ENCODE results near the gene SARDH.

The SARDH gene

DNA sequence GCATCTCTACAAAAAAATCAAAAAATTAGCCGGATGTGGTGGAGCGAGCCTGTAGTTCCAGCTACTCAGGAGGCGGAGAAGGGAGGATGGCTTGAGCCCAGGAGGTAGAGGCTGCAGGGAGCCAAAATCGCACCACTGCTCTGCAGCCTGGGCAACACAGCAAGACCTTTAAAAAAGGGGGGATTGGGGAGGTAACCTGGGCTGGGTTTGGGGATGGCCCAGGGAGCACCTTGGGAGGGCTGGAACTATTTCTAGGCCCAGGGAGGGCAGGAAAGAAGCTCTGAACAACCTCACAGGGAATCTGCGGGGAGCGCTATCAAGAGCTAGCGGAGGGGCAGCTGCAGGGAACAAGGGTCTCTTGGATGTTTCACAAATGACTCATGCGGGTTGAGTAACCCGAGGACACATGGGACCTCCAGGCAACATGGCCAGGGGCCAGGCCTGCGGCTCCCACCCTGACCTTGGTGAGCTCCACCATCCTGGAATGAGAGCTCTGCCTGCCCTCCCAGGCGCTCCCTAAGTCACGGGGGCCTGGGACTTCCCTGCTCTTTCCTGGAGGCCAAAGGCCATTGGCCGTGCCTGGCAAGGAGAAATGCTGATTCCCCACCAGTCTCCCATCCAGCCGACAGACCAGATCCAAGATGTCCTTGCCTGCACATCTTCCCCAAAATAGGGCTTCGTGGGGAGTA, 23.4 kb downstream of the SARDH start:
- DNase-seq (ENCODE audit: low spot score): no peak

DNA sequence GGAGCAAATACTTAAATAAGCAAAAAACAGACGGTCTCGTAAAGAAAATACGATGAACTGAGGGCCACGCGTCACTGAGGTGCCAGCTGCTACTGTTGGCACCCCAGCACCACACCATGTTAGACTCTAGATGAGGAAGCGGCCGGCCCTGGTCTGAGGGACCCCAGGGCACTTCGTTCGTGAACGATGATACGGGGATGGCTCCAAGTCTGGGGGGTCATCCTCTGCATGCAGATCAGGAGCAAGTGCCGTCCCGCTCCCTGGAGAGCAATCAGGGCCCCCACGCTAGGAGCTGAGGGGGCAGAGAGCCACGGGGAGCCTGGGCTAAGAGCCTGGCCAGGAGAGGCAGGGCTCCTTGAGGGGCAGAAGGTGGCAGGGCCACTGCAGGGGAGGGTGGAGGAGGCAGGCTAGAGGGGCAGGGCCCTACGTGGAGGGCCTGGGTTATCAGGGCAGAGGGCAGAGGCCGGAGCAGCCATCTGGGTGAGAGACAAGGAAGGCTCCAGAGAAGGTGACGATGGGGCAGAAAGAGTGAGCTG, 24.1 kb downstream of the SARDH start:
- DNase-seq (ENCODE audit: low spot score): no peak

DNA sequence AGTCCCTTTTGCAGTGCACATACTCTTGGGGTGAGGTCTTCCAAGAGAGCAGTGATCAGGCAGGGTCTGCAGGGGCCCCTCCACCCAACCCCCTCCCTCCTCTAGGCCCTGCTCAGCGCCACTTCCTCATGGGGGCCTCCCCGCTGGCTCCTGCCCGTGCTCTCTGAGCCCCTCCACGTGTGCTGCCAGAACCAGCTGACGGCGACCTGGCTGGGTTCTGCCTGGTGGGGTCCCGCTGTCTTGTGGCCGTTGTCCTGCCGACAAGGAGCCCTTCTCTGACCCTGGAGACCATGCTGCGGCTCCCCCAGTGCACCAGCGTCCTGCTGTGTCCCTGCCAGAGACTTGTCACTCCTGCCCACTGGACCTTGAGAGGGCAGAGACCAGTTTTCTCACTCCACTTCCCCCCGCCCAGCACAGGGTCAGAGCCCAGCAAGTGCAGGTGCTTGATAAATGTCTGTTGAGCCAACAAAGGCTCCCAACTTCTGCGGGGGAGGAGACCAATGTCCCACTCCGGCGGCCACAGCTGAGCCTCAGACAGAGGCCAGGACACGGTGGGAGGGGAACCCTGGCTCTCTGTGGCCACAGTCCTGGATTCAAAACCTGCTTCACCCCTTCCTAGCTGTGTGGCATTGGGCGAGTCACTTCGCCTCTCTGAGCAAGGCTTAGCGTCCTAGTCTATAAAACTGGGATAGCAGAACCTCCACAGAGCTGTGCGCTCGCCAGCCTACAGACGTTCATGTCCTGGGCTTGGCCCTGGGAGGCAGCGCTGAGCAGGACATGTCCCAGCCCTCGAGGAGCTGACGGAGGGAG, 24.8 kb downstream of the SARDH start:
- DNase-seq (ENCODE audit: low spot score): no peak

DNA sequence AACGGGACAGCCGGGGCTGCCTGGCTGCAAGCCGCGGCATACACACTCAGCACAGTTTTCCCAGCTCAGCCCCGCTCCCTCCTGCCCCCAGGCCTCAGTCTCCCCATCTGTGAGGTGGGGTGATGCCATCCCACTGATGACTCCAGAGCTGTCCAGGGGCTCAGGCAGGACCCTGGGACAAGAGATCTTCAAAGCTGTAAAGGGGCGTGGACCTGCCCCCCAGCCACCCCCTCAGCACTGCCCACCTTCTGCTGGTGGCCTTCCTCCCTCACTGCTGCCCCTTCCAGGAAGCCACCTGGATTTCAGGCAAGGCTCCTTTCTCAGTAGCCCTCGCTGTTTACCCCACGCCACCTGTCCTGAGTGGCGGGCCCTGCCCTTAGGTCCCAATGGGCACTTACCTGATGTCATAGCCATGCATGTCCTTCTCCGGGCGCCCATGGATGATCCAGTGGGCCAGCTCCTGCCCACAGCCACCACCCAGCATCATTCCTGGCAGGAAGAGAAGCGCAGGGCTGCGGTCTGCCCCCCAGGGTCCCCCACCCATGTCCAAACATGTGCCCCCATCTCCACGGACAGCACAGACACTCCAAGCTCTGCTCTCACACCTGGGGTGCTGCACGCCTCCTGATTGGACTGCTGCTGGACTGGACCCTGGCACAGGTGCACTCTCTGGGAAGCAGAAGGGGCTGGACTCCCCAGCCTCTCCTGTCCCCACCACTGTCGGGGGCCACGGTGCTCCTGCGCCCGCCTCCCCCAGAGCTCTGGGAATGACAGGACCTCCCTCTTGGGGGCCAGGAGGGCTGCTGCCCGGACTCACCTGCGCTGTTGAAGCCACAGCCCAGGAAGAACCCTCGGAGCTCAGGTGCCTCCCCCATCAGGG, 25.7 kb downstream of the SARDH start:
- no peak for DNase-seq (ENCODE audit: low spot score)

DNA sequence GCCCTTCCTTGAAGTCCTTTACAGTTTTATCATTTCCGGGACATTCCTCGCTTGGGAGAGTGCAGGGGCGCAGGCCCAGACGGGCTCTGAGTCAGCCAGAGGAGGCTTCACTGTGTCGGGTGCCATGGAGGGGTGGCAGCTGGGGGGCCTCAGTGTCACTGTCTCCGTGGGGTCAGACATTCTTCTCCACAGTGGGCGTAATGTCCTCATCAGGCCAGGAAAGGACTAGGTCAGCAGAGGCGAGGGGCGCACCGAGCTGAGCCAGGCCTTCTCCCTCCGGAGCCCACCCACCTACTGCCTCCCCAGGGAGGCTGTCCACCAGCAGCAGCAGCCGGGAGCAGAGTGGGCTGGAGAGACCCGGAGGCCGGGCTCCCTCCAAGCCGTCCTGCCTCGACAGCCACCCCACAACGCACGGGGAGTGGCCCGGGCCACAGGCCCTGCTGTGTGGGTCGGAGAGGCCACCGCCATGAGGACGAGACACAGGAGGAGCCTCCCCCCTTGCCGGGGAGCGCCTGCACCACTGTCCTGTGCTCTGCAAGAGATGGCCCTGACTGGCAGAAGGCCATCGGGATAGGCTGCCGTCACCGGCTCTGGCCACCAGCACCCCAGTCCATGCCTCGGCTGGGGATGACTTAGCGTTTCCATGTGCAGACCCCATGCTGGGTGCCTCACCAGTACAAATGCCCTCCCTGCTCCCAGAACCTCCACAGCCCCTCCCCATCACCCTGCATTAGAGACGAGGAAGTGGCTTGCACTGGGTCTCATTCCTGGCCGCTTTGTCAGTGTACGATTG, 26.5 kb downstream of the SARDH start:
- DNase-seq (ENCODE audit: low spot score): no peak

DNA sequence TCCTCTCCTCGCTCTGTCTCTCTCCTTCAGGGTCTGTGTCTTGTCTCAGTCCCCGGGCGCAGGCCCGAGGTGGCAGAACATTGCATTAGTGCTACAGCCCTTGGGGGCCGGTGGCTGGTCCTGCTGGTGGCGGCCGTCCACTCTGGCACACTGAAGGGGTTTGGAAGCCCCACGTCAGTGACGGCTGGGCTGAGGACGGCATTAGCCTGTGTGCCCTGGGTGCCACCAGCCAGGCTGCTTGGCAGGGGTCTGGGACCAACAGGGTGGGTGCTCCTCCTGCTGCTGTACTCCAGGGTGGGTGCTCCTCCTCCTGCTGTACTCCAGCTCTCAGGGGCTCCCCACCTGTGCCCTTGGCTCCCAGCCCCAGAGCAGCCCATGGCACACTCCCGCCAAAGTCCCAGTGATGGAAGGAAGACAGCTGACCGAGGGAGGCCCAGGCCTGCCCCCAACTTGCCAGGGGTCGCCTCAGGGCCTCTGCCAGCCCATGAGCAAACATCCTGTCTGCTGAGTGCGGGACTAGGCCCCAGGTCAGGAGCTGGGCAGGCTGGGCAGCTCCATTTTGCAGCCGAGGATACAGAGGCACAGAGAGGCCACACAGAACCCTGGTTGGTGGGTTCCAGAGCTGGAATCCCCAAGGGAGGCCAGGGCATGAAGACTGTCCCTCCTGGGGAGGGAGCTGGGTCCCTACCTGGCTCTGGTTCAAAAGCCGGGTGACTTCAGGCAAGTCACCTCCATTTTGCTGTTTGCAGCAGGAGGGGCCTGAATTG, 27.3 kb downstream of the SARDH start:
- no peak for DNase-seq (ENCODE audit: low spot score)

DNA sequence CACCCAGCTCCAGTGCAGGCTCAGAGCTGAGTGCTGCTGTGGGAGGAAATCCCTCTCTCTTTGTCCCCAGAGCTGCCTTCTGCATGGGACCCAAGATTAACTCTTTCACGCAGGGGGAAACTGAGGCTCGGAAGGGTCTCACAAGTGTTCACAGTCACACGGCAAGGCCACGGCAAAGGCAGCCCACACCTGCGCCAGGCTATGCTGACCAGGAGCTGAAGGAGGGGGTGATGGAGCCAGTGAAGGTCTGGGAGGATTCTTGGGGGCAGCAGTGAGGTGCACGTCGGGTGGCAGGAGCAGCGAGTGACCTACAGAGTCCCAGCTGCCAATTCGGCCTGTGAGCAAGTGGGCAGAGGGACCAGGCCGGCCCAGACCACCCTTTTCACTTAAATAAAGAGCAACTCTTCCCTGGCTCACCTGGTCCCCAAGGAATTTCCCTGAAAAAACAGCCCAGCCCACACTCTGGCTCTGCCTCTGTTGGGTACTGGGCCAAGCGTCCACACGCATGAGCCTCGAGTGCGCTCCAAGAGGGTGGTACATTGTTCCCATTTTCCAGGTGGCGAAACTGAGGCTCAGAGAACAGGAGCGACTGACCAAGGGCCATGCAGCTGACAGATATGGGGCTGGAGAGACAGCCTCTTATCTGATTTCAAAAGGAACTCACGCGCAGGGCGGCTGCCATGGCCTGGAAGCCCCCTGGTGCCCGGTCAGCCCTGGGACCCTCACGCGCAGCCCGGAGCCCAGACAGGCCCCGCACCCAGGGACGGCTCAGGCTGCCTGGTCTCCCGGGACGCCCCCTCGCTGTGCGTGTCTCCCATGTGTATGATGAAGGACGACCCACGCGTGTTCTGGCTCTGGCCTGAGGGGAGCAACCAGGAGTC, 28.2 kb downstream of the SARDH start:
- no peak for DNase-seq (ENCODE audit: low spot score)

DNA sequence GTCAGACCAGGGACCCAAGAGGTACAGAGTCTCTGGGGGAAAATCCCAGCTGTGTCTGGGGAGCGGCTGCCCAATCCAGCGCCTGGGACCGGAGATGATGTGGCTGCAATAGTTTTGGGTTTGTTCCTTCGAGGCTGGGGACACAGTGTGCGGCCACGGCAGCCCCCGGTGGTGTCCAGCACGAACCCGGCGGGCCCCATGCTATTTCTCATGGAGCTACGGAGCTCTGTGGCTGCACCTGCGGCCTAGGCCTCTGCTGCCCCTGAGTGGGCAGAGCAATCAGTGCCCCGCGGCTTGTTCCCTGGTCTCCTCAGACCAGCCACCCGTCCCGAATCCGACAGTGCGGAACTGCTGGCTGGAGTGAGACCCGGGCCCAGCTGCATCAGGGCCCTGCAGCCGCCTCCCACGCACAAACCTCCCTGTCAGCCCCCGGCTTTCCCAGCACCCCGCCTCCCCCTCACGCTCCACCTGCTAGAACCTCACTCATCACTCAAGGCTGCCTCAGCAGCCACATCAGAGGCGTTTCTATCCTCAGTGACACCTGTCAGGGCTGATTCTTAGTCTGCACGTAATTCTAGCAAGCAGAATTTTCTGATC, 29.0 kb downstream of the SARDH start:
- no peak for DNase-seq (ENCODE audit: low spot score)

DNA sequence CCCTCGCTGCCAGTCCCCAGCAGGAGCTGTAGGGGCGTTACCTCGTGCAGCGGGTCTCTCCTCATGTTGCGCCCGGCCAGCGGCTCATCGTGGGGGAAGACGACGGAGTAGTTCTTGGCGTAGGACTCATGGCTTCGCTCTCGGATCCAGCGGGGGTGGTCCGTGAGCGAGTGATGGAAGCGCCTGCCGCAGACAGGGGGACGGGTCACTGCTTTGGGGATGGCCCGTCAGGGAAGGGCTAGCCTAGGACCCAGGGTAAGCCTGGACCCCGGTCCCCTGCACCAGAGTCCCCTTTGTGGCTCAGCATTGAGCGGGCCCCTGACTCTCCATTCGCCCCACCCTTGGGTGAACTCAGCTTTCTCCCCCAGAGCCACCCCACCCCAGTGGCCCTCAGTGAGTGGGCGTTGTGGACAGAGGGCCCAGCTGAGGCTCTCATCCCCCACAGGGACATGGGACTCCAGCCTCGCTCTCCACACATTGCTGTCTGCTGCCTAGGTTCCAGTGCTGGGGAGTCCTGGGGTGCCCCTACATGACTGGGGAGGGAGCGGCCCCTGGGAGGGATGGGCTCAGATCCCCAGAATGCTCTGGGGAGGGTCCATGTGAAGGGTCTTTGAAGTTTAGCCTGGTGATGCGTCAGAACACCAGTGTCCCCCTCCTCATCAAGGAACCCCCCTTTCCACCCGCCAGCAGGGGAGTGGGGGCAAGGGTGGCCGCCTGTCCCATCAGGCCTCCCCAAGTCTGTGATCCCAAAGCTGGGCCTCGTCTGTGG, 29.7 kb downstream of the SARDH start:
- DNase-seq (ENCODE audit: low spot score): no peak

DNA sequence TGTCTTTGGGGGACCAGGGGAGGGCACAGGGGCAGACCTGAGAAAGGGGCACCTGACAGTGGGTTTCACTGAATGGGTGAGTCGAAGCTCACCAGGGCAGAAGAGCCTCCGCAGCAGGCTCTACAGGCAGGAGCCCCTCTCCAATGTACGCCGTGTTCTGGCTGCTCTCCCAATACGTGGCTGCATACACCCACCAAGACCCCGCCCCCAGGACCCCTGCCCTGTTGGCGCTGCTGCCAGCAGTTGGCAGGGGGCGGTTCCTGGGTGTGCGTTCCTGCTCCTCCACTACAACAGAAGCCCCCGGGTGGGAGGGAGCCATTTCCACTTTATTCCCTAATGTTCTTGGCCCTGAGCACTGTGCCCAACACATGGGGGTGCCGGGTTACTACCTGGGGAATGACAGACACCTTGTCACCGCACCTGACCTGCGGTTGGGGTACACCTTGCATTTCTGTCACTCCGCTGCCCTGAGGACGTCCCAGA, 30.3 kb downstream of the SARDH start:
- no peak for DNase-seq (ENCODE audit: low spot score)

DNA sequence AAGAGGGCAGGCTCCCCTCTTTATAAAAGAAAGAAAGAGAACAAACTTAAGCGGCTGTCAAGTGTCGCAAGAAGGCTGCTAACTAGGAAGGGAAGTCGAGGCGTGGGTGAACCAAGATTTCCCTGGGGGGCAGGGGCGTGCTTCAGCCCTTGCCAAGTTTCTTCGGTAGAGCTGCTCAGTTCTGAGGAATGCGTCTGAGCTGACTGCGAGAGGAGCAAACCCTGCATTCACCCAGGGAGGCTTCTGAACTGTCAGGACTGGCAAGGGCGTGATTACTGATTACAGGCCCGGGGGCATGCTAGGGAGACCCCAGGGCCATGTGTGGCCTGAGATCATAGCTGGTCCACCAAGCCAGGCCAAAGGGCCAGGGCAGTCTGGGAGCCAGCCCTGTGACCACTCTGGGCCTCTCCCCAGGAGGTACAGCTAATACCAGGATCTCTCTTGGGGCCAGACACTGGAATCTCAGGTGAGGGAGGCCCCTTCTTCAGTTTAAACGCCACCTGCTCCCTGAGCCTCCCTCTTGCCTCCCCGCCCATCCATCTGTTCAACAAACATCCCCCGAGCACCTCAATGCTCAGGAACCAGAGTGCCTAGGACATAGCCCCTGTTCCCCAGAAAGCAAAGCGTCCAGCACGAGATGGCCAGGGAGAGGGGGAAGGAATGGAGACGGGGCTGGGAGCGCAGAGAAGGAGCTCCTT, 30.9 kb downstream of the SARDH start:
- no peak for DNase-seq (ENCODE audit: low spot score)

DNA sequence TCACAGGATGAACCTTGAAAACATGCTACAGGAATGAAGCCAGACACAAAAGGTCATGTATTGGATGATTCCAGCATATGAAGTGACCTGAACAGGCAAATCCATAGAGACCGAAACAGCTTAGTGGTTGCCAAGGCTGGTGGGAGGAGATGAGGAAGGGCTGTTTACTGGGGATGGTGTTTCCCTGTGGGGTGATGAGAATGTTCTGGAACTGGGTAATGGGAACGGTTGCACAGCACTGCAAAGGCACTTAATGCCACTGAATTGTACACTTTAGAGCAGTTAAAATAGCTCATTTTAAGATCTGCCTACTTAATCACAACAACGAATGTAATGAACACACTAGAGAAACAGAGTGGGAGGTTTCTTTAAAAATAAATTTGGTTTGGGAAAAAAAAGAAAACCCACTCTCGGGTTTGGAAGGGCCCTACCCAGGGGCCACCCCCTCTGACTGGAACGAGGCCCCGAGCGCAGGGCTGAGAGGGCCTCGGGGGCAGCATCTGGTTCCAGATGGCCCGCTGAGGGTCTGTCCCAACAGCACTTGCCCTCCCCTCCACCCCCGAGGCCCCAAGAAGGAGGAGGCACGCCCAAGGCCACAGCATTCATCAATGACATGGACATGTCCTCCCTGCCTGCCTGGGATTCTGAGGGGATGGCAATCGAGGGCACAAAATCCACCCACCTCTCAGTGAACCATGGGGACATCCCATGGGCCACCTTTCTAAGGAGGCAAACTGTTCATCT, 31.7 kb downstream of the SARDH start:
- no peak for DNase-seq (ENCODE audit: low spot score)

DNA sequence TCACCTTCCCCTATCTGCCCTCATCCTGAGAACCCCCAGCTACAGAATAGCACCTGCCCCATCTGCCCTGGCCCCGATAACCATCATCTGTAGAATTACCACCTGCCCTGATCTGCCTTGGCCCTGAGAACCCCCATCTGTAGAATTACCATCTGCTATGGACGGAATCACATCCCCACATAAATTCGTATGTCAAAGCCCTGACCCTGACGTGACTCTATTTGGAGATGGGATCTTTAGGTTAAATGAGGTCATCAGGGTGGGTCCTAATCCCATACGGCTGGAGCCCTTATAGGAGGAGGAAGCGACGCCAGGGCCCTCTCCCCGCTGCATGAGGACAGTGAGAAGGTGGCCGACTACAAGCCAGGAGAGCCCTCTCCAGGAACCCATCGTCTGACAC, 32.6 kb downstream of the SARDH start:
- DNase-seq (ENCODE audit: low spot score): no peak

DNA sequence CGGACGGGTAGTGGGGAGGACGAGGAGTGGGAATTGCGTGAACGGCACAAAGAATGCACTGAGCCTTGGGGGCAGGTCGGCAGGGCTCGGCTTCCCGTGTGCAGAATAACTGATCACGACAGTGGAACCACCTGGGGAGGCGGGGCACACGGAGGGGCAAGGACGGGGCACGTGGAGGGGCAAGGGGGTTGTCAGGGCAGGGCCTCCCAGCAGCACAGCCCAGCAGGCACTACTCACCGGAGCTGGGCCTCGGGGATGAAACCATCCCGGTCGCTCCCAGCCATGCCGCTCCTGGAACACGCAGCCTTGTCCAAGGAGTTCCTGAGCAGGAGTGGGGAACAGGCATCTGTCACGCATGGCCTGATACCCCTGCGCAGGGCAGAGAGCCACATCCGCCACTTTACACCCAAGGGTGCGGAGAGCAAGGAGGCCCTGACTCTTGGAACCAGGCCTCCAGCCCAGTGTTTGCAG, 33.4 kb downstream of the SARDH start:
- no peak for DNase-seq (ENCODE audit: low spot score)

DNA sequence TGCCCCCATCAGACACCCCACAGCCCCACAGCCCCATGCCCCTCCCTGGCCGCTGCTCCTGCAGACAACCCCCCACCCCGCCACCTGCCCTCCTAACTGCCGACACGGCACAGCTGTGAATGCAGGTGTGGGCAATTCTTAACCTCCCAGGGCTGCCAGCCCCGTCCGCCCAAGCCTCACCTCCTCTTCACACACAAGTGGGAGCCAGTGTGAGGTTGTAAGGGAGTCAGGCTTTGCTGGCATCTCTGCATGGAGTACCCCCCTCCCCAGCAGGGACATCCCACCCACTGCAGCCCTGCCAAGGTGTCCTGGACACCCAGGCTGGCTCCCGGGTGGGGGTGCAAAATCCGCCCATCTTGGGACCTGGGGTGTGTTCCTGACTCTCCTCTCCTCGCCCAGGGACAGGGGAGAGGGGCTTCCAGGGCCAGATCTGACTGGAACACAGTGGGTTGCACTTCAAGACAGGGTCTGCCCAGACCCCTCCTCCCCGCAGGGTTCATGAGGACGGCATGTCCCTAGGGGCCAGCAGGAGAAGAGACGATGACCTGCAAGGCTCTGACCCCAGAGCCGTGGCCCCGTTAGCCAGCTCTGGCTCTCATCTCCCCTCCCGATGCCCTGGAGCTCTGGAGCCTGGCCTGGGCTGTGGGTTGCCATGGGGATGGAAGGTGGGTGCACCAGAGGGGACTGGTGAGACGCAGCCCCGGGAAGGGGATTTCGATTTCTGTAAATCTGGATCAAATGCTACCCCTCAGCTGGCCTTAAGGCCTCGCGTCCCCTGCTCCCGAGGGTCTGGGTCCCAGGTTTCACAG, 34.4 kb downstream of the SARDH start:
- no peak for DNase-seq (ENCODE audit: low spot score)
